Femur (tissue), 1 donor: Measurements from ENCODE around the gene OCIAD1.
A peak's percentile ranks its signal among the peaks of the same experiment; 100 is the strongest.
"Not testable (repeated sequence)": the region's sequence is repeated elsewhere in the genome, so short reads cannot be mapped to it uniquely, and the experiment has no call there.

Source experiments
- DNase-seq: peaks from one replicate; pipeline ENCODE4 v3.0.0-alpha.2; 2017

Gene OCIAD1

DNA sequence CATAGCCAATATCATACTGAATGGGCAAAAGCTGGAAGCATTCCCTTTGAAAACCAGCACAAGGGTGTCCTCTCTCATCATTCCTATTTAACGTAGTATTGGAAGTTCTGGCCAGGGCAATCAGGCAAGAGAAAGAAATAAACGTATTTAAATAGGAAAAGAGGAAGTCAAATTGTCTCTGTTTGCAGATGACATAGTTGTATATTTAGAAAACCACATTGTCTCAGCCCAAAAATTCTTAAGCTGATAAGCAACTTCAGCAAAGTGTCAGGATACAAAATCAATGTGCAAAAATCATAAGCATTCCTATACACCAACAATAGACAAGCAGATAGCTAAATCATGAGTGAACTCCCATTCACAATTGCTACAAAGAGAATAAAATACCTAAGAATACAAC lies 9.5 kb upstream of the OCIAD1 start:
- DNase-seq, result not testable (repeated sequence)

DNA sequence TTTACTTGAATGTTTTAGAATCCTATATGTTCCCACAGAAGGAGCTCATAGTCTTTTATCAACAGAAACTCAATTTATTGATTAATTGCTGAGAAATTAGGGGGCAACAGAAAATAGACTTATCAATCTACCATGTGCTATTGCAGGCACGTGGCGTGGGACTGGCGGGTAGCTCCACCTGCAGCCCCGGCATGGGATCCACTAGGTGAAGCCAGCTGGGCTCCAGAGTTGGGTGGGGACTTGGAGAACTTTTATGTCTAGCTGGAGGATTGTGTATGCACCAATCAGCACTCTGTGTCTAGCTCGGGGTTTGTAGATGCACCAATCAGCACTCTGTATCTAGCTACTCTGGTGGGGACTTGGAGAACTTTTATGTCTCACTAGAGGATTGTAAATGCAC lies 3.3 kb upstream of the OCIAD1 start:
- DNase-seq, result no peak

DNA sequence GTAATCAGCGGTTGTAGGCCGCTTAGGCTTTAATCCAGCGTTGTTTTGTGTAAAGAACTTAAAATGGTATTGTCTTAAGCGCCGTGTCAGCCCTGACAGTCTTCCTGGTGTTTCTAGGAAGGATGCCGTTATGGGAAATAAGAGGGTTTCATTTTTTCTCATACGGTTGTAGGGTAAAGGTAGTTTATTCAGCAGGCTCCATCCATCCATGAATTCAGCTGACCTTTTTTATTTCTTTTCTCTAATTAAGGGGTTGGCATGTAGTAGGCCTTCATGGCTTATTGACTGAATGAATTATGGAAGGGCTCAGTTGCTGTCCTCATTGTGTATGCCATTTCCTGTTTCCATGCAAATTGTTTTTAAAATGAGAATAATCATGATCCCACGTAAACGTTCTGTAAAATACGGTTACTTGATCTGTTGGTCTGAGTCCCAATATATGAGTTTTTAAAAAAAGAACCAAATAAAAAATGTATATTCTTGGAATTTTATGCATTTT lies 693 bp downstream of the OCIAD1 start:
- DNase-seq, result no peak

DNA sequence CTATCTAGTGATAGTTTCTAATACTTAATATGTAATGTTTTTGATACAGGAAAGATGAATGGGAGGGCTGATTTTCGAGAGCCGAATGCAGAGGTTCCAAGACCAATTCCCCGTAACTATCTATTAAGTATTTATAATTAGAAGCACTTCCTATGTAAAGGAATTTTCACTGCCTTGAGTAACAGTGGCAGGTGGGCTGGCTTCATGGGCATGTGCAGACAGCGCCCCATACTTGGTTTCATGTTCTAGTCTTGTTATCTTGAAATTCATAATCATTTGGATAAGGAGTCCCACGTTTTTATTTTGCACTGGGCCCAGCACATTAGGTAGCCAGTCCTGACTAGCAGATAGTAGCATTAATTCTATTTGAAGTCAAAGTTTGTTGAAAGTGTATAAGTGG lies 1.7 kb downstream of the OCIAD1 start:
- peak; percentile 47 for DNase-seq

DNA sequence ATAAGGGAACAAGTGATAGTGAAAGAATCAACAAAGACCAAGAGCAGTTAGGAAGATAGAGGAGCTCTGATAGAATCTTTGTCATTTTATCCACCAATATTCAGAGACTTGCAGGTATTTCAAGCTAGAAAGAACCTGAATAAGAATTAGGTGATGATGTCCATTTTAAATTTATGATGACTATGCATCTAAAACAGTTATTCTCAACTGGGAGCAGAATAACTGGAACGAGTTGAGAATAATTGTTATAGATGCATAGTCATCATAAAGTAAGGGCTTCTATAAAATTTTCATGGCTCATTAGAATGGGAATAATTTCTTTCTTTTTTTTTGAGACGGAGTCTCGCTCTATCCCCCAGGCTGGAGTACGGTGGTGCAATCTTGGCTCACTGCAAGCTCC lies 5.8 kb downstream of the OCIAD1 start:
- DNase-seq, result no peak

DNA sequence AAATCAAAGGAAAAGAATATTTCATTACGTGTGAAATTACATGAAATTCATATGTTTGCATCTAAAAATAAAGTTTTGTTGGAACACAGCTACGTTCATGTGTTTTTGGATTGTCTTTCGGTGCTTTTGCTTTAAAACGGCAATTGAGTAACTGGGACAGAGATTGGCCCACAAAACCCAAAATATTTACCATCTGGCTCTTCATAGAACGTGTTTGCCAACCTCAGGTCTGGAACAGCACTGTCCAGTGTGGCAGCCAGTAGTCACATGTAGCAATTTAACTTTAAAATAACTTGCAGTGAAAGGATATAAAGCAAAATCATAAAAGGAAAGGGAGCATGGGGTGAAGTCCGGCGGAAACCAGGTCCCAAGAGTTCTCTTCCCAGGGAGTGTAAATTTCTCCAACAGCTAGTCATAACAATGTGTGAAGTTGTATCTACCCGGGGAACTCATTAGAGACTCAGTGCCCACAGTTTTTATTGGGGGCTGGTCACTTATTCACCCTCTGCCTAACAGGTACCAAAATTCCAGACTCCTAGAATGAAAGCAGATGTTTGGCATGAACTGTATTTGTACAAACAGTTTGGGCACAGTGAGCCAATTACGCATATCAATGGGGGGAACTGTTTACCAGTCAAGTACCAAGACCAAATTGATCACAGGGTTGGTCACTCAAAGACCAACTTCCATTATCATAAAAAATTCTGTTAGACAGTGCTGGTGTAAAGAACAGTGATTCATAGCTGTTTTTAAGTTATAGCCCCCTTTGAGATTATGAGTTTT lies 10.3 kb downstream of the OCIAD1 start:
- DNase-seq, result no peak

DNA sequence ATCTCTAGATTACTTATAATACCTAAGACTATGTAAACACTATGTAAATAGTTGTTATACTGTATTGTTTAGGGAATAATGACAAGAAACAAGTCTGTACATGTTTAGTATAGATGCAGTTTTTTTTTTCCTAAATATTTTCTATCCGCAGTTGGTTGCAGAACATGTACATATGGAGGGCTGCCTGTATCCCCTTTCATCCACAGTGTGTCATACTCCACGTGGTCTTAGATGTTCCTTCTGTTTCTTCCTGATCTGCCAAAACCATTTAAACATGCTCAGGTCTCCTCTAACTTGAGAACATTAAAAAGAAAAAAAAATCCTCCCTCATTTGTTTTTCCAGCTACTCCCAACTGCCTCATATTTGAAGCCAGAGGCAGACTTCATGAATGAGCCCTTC lies 14.0 kb downstream of the OCIAD1 start:
- no peak for DNase-seq

DNA sequence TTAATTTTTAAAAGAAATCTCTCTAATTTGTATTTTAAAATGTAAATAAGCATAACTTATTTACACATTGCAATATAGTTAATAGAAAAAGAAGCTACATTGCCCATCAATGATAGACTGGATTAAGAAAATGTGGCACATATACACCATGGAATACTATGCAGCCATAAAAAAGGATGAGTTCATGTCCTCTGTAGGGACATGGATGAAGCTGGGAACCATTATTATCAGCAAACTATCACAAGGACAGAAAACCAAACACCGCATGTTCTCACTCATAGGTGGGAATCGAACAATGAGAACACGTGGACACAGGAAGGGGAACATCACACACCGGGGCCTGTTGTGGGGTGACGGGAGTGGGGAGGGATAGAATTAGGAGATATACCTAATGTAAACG lies 17.9 kb downstream of the OCIAD1 start:
- DNase-seq, result not testable (repeated sequence)

DNA sequence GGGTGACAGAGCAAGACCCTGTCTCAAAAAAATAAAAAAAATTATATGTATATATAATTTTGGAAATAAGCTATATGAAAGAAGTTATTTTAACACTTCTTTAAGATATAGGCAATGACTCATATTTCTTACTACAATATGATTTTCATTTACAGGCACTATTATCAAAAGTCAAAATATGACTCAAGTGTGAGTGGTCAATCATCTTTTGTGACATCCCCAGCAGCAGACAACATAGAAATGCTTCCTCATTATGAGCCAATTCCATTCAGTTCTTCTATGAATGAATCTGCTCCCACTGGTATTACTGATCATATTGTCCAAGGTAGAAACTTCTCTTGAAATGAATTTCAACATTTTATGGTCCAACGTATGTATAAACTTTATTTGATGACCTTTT lies 20.8 kb downstream of the OCIAD1 start:
- DNase-seq, result no peak

DNA sequence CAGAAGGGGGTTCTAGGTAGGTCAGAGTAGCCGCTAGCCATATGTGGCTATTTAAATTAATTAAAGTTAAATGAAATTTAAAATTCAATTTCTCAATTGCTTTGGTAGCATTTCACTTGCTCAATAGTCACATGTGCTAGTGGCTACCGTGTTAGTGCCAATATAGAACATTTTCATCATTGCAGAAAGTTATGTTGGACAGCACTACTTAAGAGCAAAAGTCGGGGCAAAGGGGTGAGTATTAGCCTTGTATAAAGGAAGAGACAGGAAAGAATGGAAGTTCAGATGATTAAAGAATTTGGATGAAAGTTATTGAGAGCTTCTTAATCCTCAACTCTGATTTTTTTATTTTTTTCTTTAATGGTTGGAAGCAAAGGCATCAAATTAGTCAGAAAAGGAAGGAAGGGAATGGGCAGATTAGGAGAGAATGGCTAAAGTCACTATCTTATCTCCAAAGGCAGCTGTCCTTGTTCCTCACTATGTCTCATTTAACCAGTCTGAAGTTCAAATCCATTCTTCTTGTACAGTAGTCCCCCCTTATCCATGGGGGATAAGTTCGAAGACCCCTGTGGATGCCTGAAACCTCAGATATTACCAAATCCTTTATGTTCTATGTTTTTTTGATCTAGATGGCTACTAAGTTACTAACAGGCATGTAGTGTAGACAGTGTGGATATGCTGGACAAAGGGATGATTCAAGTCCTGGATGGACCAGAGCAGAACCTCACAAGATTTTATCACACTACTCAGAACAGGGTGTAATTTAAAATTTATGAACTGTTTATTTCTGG lies 22.9 kb downstream of the OCIAD1 start:
- DNase-seq, result no peak

DNA sequence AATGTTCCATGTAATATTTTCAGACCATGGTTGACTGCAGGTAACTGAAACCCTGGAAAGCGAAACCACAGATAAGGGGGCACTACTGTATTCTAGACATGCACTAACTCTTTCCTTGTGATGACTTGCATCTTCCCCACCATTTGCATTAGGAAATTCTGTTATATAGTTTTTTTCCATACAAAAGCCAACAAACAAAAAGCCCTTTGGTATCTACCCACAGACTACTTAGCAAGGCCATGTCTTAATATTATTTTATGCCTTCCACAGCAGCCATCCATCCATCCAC lies 23.5 kb downstream of the OCIAD1 start:
- no peak for DNase-seq

DNA sequence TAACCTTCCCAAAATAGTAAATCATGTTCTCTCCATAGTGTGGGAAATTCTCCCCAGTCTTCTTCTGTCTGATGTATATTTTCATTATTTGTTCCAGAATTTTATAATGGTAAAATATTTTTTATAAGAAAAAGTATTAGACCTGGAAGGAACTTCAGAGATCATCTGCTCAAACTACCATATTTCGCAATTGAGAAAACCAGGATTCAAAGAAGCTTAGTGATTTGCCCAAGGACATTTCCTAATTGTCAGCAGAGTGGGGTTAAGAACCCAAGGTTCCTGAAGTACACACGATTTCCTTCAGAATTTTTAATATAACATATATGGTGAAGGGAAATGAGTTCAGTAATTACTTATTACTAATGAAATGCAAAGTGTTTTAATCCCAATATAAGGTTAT lies 24.1 kb downstream of the OCIAD1 start:
- no peak for DNase-seq

DNA sequence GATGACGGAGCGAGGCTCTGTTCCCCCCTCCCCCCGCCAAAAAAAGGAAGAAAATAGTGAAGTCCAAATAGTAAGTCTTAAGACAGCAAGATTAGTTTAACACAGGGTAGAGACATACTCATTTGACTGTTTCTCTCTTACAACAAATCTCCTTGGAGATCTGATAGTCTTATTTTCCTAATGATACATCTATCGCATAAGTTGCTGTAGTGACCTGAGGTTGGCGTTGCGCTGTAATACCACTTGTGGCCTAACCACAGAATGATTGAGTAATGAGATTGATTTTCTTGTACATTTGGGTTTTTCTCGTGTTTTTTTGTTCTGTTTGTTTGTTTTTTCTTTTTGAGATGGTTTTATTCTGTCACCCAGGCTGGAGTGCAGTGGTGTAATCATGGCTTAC lies 27.2 kb downstream of the OCIAD1 start:
- no peak for DNase-seq

DNA sequence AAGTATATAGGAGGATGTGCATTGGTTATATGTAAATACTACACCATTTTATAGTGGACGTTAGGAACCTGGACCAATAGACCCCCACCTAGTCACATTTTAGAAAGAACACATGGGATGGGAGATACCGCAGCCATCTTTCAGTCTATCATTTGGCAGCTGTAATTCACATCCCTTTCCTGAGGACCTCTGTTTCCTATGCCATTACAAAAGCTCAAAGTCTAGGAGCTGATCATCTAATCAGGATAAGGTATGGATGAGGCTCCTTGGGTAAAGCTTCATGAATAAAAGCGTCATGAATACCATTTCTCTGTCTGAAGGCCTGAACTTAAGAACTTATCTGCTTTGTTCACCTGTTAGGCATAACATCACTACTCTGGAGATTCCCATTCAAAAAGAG lies 31.1 kb downstream of the OCIAD1 start:
- DNase-seq, result no peak

DNA sequence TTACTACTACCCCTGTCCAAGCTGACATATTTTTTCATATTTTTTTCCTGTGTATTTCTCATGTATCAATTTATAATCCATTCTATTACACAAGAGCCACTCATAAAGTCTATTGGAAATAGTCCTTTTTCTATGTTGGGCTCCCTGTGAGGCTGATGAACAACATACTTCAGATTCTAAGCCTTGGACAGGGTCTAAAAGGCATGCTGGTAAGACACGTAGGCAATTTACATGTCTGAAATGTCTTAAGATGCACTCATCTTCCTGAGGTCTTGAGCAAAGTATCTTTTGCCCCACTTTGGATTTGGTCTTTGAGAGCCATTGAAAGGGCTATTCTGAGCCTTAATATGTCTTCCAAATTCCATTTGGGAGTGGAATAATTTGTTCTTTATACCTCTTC lies 31.8 kb downstream of the OCIAD1 start:
- DNase-seq, result no peak

DNA sequence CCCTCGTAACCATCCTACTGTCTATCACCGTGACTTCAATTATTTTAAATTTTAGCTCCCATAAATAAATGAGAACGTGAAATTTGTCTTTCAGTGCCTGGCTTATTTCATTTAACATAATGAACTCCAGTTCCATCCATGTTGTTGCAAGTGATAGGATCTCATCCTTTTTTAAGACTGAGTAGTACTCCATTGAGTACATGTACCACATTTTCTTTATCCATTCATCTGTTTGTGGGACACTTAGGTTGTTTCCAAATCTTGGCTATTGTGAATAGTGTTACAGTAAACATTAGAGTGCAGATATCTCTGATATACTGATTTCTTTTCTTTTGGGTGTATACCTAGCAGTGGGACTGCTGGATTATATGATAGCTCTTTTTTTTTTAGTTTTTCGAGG lies 32.8 kb downstream of the OCIAD1 start:
- no peak for DNase-seq

DNA sequence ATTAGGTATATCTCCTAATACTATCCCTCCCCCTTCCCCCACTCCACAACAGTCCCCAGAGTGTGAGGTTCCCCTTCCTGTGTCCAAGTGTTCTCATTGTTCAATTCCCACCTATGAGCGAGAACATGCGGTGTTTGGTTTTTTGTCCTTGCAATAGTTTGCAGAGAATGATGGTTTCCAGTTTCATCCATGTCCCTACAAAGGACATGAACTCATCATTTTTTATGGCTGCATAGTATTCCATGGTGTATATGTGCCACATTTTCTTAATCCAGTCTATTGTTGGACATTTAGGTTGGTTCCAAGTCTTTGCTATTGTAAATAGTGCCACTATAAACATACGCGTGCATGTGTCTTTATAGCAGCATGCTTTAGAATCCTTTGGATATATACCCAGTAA lies 33.8 kb downstream of the OCIAD1 start:
- DNase-seq, result not testable (repeated sequence)

DNA sequence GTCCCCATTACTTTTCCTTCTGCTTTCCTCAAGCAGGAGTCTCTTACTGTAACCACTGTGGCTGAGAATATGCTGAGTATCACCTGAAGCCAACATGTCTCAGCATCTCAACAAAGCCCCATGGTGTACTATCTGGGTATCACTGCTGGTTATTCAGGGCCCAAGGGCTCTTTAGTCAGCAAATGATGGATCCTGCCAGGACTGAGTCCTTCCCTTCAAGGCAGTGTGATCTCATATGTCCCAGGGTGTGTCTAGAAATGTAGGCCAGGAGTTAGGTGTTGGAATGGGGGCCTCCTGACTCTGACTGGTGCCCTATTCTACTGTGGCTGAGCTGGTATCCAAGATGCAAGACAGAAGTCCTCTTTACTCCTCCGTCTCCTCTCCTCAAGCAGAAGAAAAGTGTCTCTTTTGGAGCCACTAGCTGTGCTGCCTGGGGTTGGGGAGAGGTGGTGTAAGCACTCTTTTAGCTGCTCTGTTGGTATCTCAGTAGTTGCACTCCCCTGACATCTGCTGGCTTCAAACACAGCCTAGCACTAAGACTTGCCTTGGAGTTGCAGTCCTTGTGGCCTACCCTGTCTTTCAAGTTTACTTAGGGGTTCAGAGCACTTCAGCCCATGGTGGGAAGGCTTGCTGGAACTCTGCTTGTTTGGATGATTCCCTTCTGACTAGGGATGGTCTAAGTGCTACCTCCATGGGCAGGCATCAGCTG lies 47.1 kb downstream of the OCIAD1 start:
- no peak for DNase-seq

DNA sequence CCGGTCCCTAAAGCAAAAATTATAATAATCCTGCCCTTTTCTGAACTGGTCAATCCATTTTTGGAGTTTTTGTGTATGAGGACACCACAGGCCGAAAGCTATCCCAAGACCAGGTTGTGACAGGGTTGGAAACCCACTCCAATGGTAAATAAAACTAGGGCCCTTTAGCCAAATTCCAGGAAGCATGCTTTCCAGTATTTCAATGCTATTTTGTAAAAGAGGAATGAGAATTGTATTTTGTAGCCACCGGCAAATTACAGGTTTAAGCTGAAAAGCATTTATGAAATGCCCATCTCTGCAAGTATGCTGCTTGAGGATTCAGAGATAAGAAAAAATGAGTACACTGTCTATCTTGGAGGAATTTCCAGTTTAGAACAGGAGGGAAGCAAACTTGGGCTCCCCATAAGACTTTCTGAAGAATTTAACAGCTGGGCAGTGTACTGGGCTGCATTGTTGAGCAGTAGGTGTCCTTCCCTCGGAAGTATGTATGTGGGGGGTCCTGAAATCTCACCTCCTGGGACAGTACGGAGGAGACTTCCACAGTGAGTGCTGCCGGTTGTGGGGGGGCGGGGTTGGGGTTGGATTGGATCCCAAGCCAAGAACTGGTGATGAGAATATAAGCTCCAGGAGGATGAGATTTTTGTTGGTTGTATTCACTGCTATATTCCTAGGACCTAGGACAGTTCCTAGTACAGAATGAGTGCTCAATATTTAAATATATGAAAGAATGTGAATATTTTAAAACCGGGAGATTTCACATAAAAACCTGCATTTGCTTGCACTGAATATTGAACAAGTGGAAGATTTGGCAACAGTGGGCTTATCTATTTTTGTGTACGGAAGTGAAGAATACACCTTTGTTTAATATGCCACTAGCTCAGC lies 48.9 kb downstream of the OCIAD1 start:
- no peak for DNase-seq

DNA sequence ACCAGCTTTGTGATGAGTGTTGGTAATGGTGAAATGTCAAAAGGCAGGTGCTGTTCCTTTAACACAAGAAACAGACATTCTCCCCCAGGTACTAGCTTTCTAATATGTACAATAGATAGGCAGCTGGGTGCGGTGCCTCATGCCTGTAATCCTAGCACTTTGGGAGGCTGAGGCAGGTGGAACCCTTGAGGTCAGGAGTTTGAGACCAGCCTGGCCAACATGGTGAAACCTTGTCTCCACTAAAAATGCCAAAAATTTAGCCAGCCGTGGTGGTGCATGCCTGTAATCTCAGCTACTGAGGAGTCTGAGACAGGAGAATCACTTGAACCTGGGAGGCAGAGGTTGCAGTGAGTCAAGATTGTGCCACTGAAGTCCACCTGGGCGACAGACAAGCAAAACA lies 50.8 kb downstream of the OCIAD1 start:
- not testable (repeated sequence) for DNase-seq

DNA sequence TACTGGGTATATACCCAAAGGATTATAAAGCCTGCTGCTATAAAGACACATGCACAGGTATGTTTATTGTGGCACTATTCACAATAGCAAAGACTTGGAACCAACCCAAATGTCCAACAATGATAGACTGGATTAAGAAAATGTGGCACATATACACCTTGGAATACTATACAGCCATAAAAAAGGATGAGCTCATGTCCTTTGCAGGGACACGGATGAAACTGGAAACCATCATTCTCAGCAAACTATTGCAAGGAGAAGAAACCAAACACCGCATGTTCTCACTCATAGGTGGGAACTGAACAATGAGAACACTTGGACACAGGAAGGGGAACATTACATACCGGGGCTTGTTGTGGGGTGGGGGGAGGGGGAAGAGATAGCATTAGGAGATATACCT lies 58.9 kb downstream of the OCIAD1 start:
- DNase-seq, result not testable (repeated sequence)

DNA sequence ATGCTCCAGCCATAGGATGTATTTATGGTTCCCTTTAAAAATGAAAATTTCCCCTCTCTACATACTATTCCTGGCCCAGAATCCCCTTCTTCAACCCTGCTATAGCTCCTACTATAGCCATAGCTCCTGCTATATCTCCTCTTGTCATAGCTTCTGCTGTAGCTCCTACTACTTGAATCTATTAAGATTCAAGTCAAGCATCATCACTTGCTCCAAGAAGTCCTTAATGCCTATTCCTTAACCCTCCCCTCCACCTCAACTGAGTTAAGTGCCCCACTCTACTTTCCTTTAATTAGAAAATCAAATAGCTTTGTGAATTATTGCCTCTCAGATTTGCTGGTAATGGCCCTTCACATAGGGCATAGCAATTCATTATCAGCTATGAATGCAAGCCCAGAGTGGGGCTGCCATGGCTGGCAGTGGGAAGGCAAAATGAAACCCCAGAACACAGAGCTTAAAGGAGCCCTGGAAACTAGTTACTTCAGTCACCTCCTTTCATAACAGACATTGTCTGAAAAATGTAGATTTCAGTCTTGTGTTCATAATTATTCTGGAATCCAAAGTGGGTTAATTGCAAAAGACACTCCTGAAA lies 60.2 kb downstream of the OCIAD1 start:
- no peak for DNase-seq
